Measurements from ENCODE around the gene CDH23.

DNA sequence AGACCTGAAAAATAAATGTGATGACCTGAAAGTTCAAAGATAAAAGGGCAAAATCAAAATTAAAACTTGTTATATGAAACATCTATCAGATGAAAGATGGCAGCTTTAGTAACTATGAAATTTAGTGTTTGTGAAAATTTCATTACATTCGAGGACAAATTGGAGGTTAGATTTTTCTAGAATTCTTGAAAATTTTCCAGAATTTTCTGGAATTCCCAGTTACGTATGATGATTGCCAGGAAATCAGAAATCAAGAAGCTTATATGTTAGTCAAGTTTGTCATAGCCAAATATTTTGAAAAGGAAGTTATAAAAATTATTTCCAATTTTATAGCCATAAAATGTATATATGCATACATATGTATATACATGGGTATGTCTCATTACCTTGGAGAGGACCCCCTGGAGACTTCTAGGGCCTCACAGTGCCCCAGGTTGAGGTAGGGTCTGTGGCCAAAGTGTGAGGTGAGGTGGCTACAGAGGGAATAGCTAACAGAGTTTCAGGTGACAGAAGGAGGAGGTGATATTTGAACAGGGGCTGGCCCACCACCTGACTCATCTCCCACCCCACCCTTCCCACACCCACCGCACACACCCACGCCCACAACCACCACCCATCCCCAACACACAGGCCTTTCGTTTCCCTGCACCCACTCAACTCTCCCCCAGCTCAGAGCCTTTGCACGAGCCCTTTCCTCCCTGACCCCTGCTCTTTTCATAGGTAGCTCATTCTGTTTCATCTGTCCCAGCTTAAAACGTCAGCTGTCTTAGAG lies 301.4 kb downstream of the CDH23 start:
- TF ChIP-seq, protein P1, sequence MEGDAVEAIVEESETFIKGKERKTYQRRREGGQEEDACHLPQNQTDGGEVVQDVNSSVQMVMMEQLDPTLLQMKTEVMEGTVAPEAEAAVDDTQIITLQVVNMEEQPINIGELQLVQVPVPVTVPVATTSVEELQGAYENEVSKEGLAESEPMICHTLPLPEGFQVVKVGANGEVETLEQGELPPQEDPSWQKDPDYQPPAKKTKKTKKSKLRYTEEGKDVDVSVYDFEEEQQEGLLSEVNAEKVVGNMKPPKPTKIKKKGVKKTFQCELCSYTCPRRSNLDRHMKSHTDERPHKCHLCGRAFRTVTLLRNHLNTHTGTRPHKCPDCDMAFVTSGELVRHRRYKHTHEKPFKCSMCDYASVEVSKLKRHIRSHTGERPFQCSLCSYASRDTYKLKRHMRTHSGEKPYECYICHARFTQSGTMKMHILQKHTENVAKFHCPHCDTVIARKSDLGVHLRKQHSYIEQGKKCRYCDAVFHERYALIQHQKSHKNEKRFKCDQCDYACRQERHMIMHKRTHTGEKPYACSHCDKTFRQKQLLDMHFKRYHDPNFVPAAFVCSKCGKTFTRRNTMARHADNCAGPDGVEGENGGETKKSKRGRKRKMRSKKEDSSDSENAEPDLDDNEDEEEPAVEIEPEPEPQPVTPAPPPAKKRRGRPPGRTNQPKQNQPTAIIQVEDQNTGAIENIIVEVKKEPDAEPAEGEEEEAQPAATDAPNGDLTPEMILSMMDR (conservative IDR thresholded peaks at IDR 0.05; ENCODE audit: low read length), result no peak
- TF ChIP-seq EZH2phosphoT487 (IDR thresholded peaks at IDR 0.05; ENCODE audit: borderline replicate concordance), result no peak

Measured in Loucy (cell line).